PFSK-1 (cell line): Measurements from ENCODE around the gene CAMK1D.

Experiments
- FOXP2 ChIP-seq: optimal IDR thresholded peaks from 2 replicates; pipeline ENCODE3; 2011; ENCODE audit warnings: borderline replicate concordance, control low read depth, inconsistent platforms; ENCODE audit not compliant: insufficient read depth; ENCODE audit errors: extremely low read length, extremely low read depth
- POLR2AphosphoS5 ChIP-seq: IDR thresholded peaks from 2 replicates; pipeline ENCODE4 v1.6.1; 2012; ENCODE audit warnings: low read depth, mild to moderate bottlenecking, control low read depth, low read length, moderate library complexity
- REST ChIP-seq, 2 experiments: IDR thresholded peaks; 2 replicates each; pipeline versions ENCODE4 v1.6.1 to v1.8.0; 2011 to 2012; ENCODE audit warnings: low read depth in 2 of 2, low read length in 2 of 2, control low read depth in 1 of 2, inconsistent platforms in 1 of 2, mild to moderate bottlenecking in 1 of 2, moderate library complexity in 1 of 2; ENCODE audit not compliant: insufficient read depth in 1 of 2
- SIN3A ChIP-seq: IDR thresholded peaks from 2 replicates; pipeline ENCODE4 v1.6.1; 2012; ENCODE audit warnings: mild to moderate bottlenecking, low read length, moderate library complexity, borderline replicate concordance; ENCODE audit not compliant: insufficient read depth
- TAF1 ChIP-seq: IDR thresholded peaks from 2 replicates; pipeline ENCODE4 v1.6.1; 2012; ENCODE audit warnings: low read length, control low read depth, borderline replicate concordance; ENCODE audit not compliant: insufficient read depth

- TF ChIP-seq POLR2AphosphoS5, result no peak
- TF ChIP-seq TAF1, result no peak
- TF ChIP-seq REST (IDR thresholded peaks at IDR 0.05; ENCODE audit: insufficient read depth in 1 of 2, low read depth in 2 of 2, low read length in 2 of 2), result no peak
- no peak for TF ChIP-seq FOXP2
- no peak for TF ChIP-seq SIN3A
These were observed 469.7 kb downstream of the CAMK1D start for GRCh38 chr10:12819071-12819470.
